Upper lobe of left lung (tissue), 6 donors: Measurements from ENCODE around the gene ACSM4. TPM values are rescaled to one million over a fixed set of nuclear protein-coding genes. Genes with fewer than 3 reads are reported as not detected.

ENCODE experiments used
- ATAC-seq, 2 donors: fragments of 200-7000 bp; cut with Tn5 transposase; one replicate each; pipeline ENCODE4 v1.9.1; 2022; ENCODE audit warnings: mild to moderate bottlenecking in 2 of 2, moderate library complexity in 2 of 2; ENCODE audit not compliant: low FRiP score in 2 of 2
- DNase-seq, 2 donors: peaks; one replicate each; pipeline ENCODE4 v3.0.0-alpha.2; 2019 to 2020
- H3K27ac ChIP-seq, 4 donors: fragments of 200-600 bp; sonication (generic); one replicate each; pipeline ENCODE4 v1.5.1; 2016 to 2019
- H3K27me3 ChIP-seq, 4 donors: fragments of 200-600 bp; sonication (generic); one replicate each; pipeline ENCODE4 v1.5.1; 2017 to 2019
- H3K36me3 ChIP-seq, 4 donors: fragments of 200-600 bp; sonication (generic); one replicate each; pipeline ENCODE4 v1.5.1; 2016 to 2019
- H3K4me1 ChIP-seq, 4 donors: fragments of 200-600 bp; sonication (generic); one replicate each; pipeline ENCODE4 v1.5.1; 2018 to 2019
- H3K4me3 ChIP-seq, 4 donors: fragments of 200-600 bp; sonication (generic); one replicate each; pipeline ENCODE4 v1.5.1; 2017 to 2019; ENCODE audit warnings: mild to moderate bottlenecking in 2 of 4, moderate library complexity in 1 of 4
- H3K9me3 ChIP-seq, 4 donors: fragments of 200-600 bp; sonication (generic); one replicate each; pipeline ENCODE4 v1.5.1; 2018 to 2019
- EP300 ChIP-seq, 4 donors: sonication (generic); formaldehyde crosslinking; IDR thresholded peaks; one replicate each; pipeline ENCODE4 v1.5.1; 2017; ENCODE audit warnings: antibody characterized with exemption in 4 of 4, control low read depth in 2 of 4
- POLR2A ChIP-seq, 4 donors: fragments of 450-650 bp; IDR thresholded peaks; one replicate each; pipeline ENCODE4 v1.5.1; 2016 to 2017; ENCODE audit warnings: antibody characterized with exemption in 4 of 4, mild to moderate bottlenecking in 2 of 4
- POLR2AphosphoS5 ChIP-seq, 2 donors: sonication (generic); formaldehyde crosslinking; IDR thresholded peaks; one replicate each; pipeline ENCODE4 v1.5.1; 2017; ENCODE audit warnings: antibody characterized with exemption in 2 of 2
- WGBS, 2 donors: methylation state at CpG; one replicate each; pipeline ENCODE4 v1.1.5; 2017 to 2018; 5-methylcytosine and 5-hydroxymethylcytosine counted together
- total RNA-seq, 6 donors: library from RNA; depleted of rRNA in 4 of 6; stranded (reverse); fragments of >200 nt in 4 of 6; gene quantifications; one replicate each; pipeline versions ENCODE4 v1.1.0 to v1.2.1, GENCODE V29; 2016 to 2021
- TF ChIP-seq, protein P1 (sequence below), 6 experiments: fragments of 450-650 bp in 4 of 6; fragments of 200-600 bp in 2 of 6; sonication (generic) in 2 of 6; IDR thresholded peaks; one replicate each; pipeline ENCODE4 v1.5.1; 2016 to 2019; ENCODE audit warnings: antibody characterized with exemption in 6 of 6
- donor health status: DM: no; HTN: no; CAD: no; lungs with moderate emphysema.
- donor health status: DM: no; HTN: yes; CAD: no; lungs with severe emphysema.

ACSM4 gene
- total RNA-seq, 6 donors from 2014 or later: not detected

GRCh38 chr12:7293670-7294069, 10.2 kb upstream of the ACSM4 start:
- Histone ChIP-seq H3K9me3 (peaks cover 0 to 4% (median 2%) of the 10 kb centered on the region in 4 donors), H3K27ac (no peak overlapping the region), H3K4me1 (no peaks in the 10 kb centered on the region), H3K36me3 (no peaks in the 10 kb centered on the region), H3K4me3 (no peak overlapping the region), H3K27me3 (no peaks in the 10 kb centered on the region)
- TF ChIP-seq, protein P1, sequence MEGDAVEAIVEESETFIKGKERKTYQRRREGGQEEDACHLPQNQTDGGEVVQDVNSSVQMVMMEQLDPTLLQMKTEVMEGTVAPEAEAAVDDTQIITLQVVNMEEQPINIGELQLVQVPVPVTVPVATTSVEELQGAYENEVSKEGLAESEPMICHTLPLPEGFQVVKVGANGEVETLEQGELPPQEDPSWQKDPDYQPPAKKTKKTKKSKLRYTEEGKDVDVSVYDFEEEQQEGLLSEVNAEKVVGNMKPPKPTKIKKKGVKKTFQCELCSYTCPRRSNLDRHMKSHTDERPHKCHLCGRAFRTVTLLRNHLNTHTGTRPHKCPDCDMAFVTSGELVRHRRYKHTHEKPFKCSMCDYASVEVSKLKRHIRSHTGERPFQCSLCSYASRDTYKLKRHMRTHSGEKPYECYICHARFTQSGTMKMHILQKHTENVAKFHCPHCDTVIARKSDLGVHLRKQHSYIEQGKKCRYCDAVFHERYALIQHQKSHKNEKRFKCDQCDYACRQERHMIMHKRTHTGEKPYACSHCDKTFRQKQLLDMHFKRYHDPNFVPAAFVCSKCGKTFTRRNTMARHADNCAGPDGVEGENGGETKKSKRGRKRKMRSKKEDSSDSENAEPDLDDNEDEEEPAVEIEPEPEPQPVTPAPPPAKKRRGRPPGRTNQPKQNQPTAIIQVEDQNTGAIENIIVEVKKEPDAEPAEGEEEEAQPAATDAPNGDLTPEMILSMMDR (IDR thresholded peaks at IDR 0.05): no peak
- no peak for TF ChIP-seq POLR2AphosphoS5 (IDR thresholded peaks at IDR 0.05)
- ATAC-seq (no peak), DNase-seq (no peak)
- WGBS, 2 donors: 46 to 71% methylated on average over 1 of the region's 1 CpG

- H3K27ac ChIP-seq: no peak overlapping the region
- no peak for DNase-seq
- peaks cover 0 to 2% (median under 1%) of the 10 kb centered on the region in 4 donors for H3K9me3 ChIP-seq
- H3K4me1 ChIP-seq: no peaks in the 10 kb centered on the region
- no peak for ATAC-seq
- no peak for TF ChIP-seq EP300 (IDR thresholded peaks at IDR 0.05)
- no peak for TF ChIP-seq POLR2AphosphoS5 (IDR thresholded peaks at IDR 0.05)
- TF ChIP-seq, protein P1 (IDR thresholded peaks at IDR 0.05): no peak
- no peak for TF ChIP-seq POLR2A (IDR thresholded peaks at IDR 0.05)
- no peak overlapping the region for H3K4me3 ChIP-seq
- WGBS, 2 donors: 84 to 92% methylated on average over 1 of the region's 1 CpG
- H3K27me3 ChIP-seq: no peaks in the 10 kb centered on the region
- no peaks in the 10 kb centered on the region for H3K36me3 ChIP-seq
Measured at GRCh38 chr12:7295529-7295928, 8.3 kb upstream of the ACSM4 start.

GRCh38 chr12:7297865-7298264, 6.0 kb upstream of the ACSM4 start:
- Histone ChIP-seq H3K36me3 (no peaks in the 10 kb centered on the region), H3K27ac (no peak overlapping the region), H3K4me3 (no peak overlapping the region), H3K4me1 (no peaks in the 10 kb centered on the region), H3K9me3 (no peaks in the 10 kb centered on the region), H3K27me3 (no peaks in the 10 kb centered on the region)
- TF ChIP-seq, protein P1 (IDR thresholded peaks at IDR 0.05): no peak
- TF ChIP-seq POLR2A (IDR thresholded peaks at IDR 0.05): no peak
- no peak for TF ChIP-seq POLR2AphosphoS5 (IDR thresholded peaks at IDR 0.05)
- no peak for TF ChIP-seq EP300 (IDR thresholded peaks at IDR 0.05)
- WGBS, 2 donors: 87 to 94% methylated on average over 2 of the region's 2 CpGs
- ATAC-seq (no peak), DNase-seq (no peak)

DNA sequence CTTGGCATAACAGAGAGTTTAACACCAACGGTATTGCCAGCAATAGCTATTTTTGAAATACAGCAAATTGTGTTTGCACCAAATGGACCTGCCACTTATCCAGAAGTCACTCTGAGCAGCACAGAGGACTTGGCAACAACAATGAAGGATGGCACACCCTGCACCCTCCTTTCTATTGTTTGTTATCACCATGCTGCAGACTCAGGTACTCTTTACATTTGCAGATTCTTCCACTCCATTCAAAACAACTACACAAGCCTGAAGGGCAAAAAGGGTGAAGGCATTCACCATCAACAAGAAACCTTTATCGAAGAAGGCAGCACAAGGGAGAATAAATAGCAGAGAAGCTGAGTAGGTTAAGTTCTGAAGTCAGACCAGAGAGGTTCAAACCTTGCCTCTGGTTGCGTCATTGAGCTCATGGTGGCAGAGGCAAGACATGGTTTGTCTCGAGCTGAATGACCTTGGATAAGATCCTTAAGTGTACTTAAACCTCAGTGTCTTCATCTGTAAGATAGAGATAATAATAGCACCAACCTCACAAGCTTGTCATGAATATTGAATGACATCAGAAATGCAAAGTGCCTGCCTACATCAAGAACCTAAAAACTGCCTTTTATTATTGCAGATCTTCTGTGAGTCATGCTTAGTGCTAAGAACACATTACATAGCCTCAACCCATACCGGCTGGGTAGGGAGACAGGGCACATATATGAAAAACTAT, 1.4 kb upstream of the ACSM4 start:
- H3K36me3 ChIP-seq: no peaks in the 10 kb centered on the region
- DNase-seq (no peak), ATAC-seq (no peak)
- TF ChIP-seq, protein P1 (IDR thresholded peaks at IDR 0.05): no peak
- TF ChIP-seq EP300 (IDR thresholded peaks at IDR 0.05) (no peak), POLR2A (IDR thresholded peaks at IDR 0.05) (no peak), POLR2AphosphoS5 (IDR thresholded peaks at IDR 0.05) (no peak)
- no peak overlapping the region for H3K4me3 ChIP-seq
- H3K27ac ChIP-seq: no peak overlapping the region
- 72 to 77% methylated on average over 5 of the region's 5 CpGs for WGBS, 2 donors
- no peaks in the 10 kb centered on the region for H3K27me3 ChIP-seq
- H3K4me1 ChIP-seq: no peaks in the 10 kb centered on the region
- no peaks in the 10 kb centered on the region for H3K9me3 ChIP-seq

GRCh38 chr12:7303230-7303629, 642 bp upstream of the ACSM4 start:
- 78 to 90% methylated on average over 2 of the region's 2 CpGs for WGBS, 2 donors
- ATAC-seq (no peak), DNase-seq (no peak)
- H3K9me3 ChIP-seq: no peaks in the 10 kb centered on the region
- no peaks in the 10 kb centered on the region for H3K27me3 ChIP-seq
- H3K4me3 ChIP-seq: no peak overlapping the region
- H3K36me3 ChIP-seq: no peaks in the 10 kb centered on the region
- H3K4me1 ChIP-seq: no peaks in the 10 kb centered on the region
- H3K27ac ChIP-seq: no peak overlapping the region
- TF ChIP-seq, protein P1 (IDR thresholded peaks at IDR 0.05): no peak
- no peak for TF ChIP-seq POLR2A (IDR thresholded peaks at IDR 0.05)
- no peak for TF ChIP-seq EP300 (IDR thresholded peaks at IDR 0.05)
- TF ChIP-seq POLR2AphosphoS5 (IDR thresholded peaks at IDR 0.05): no peak
